Body of pancreas (tissue), 4 donors: Measurements from ENCODE around the gene GRID1.

ENCODE experiments used
- CTCF ChIP-seq, 7 experiments: fragments of 450-650 bp in 4 of 7; fragments of 200-600 bp in 3 of 7; sonication (generic) in 3 of 7; IDR thresholded peaks; one replicate each; pipeline ENCODE4 v1.5.1; 2016 to 2019; ENCODE audit warnings: antibody characterized with exemption in 7 of 7
- POLR2A ChIP-seq, 3 donors: fragments of 450-650 bp; IDR thresholded peaks; one replicate each; pipeline ENCODE4 v1.6.1; 2016; ENCODE audit warnings: antibody characterized with exemption in 3 of 3, mild to moderate bottlenecking in 2 of 3

- TF ChIP-seq POLR2A (IDR thresholded peaks at IDR 0.05) (no peak), CTCF (IDR thresholded peaks at IDR 0.05) (no peak)
These were observed 336.3 kb downstream of the GRID1 start for GRCh38 chr10:86030312-86030711.
